Muscle layer of colon (tissue), 2 donors: Measurements from ENCODE around the gene RABL2A.
A peak's percentile ranks its signal among the peaks of the same experiment; 100 is the strongest.
"Not testable (repeated sequence)": the region's sequence is repeated elsewhere in the genome, so short reads cannot be mapped to it uniquely, and the experiment has no call there.

ENCODE experiments used
- H3K27ac ChIP-seq: one replicate; pipeline ENCODE4 v1.7.0; 2013; ENCODE audit warnings: low read depth, mild to moderate bottlenecking, low read length, moderate library complexity
- H3K27me3 ChIP-seq, 2 donors: one replicate each; pipeline ENCODE4 v1.7.0; 2013; ENCODE audit warnings: low read length in 2 of 2, mild to moderate bottlenecking in 2 of 2; ENCODE audit not compliant: insufficient read depth in 2 of 2, control insufficient read depth in 1 of 2
- H3K36me3 ChIP-seq: one replicate; pipeline ENCODE4 v1.7.0; 2013; ENCODE audit warnings: mild to moderate bottlenecking, low read length; ENCODE audit not compliant: insufficient read depth
- H3K4me1 ChIP-seq: one replicate; pipeline ENCODE4 v1.7.0; 2013; ENCODE audit warnings: mild to moderate bottlenecking, low read length; ENCODE audit not compliant: insufficient read depth
- H3K4me3 ChIP-seq, 2 donors: one replicate each; pipeline ENCODE4 v1.7.0; 2013; ENCODE audit warnings: low read length in 2 of 2, low read depth in 1 of 2, mild to moderate bottlenecking in 1 of 2, moderate library complexity in 1 of 2
- H3K9ac ChIP-seq: one replicate; pipeline ENCODE4 v1.7.0; 2013; ENCODE audit warnings: low read length
- H3K9me3 ChIP-seq: one replicate; pipeline ENCODE4 v1.7.0; 2013; ENCODE audit warnings: mild to moderate bottlenecking, low read length
- donor health status: abdominal sarcoma.
- donor health status: Adenocarcinoma of cecum.

Gene RABL2A

DNA sequence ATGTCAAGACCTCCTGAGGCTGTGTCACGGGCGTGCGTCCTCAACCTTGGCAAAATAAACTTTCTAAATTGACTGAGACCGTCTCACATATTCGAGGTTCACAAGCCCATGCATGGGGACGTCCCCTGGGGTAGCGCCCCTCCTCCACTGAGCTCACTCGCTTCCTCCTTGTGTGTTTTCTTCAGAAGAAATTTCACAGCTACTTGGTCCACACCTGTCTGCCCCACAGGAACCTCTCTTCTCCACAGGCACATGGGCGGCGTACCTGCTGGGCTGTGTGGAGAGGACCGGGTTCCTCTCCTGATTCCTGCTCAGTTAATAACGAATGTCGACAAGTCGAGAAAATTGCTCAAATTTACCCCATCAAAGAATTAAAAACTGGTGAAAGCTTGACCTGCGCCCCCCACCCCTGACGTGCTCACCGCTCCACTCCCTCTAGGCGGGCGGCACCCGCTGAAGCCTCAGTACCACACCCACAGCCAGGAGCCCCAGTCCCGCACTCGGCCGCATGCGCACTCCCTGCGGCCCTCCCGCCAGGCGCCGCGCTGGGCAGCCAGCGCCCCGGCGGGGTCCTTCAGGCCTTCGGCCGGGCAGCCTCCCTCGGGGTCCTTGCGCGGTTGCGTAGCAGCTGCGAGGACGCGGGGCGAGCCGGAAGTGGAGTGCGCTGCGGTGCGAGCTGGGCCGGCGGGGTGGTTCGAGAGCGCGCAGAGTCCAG, at the start of gene RABL2A:
Gene RABL2A, plus strand, starts transcription at position 651 of the 715 bp plus-strand sequence. CDS start 1,341 bp downstream, outside the sequence.
- not testable (repeated sequence) for H3K27me3 ChIP-seq, H3K27ac ChIP-seq, H3K9ac ChIP-seq, H3K9me3 ChIP-seq, H3K36me3 ChIP-seq, H3K4me1 ChIP-seq
- peak within 1 kb of the TSS; percentile 49 to 50 for H3K4me3 ChIP-seq

DNA sequence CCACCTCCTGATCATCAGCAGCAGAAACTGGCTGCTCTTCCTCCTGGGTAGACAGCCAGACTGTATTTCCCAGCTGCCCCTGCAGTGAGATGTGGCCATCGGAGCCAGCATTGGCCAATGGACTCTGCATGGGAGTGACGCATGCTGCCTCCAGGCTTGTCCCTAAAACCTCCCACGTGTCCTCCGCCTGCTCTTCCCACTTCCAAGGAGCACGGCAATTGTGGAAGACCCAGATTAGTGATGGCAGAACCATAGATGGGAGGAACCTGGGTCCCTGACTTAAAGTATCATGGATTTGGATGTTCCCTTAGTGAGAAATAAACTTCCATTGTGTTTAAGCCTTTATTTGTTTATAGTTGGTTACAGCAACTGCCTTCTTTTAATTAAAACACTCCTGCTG, 48.6 kb upstream of the RABL2A start:
- H3K4me1 ChIP-seq, H3K27me3 ChIP-seq, H3K9me3 ChIP-seq, H3K36me3 ChIP-seq, H3K9ac ChIP-seq, H3K4me3 ChIP-seq, H3K27ac ChIP-seq: not testable (repeated sequence)

- H3K9me3 ChIP-seq, H3K36me3 ChIP-seq, H3K27ac ChIP-seq, H3K4me3 ChIP-seq, H3K27me3 ChIP-seq, H3K4me1 ChIP-seq, H3K9ac ChIP-seq: not testable (repeated sequence)
Measured at GRCh38 chr2:113582473-113582872, 44.6 kb upstream of the RABL2A start.

DNA sequence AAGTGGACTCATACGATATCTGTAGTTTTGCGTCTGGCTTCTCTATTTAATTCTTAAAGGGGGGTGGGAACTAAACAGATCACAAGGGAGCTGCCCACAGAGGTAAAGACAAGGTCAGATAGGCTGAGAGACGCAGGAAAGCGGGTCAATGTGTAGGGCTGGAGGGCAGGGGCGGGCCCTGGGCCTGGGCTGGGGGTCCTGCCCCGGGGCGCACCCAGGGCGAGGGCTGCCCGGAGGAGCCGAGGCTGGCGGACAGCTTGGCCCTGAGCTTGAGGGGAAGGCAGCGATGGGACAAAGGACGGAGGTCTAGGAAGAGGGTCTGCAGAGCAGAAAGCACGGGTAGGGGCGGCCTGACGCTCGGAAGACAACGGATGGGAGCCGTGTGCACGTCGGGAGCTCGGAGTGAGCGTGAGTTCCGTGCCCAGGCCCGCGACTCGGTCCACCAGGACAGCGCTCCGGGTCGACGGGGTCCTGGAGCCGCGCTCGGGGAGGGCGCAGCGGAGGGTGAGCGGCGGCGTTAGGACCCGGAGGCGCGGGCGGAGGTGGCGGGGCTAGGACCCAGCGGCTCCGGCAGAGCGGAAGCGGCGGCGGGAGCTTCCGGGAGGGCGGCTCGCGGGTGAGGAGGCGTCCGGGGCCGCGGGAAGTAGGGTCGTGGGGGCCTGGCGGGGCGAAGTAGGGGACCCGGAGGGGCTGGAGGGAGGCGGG, 43.4 kb upstream of the RABL2A start:
- H3K9me3 ChIP-seq, H3K4me1 ChIP-seq, H3K27me3 ChIP-seq, H3K36me3 ChIP-seq, H3K9ac ChIP-seq: not testable (repeated sequence)
- peak overlapping the region; percentile 44 for H3K27ac ChIP-seq
- H3K4me3 ChIP-seq = peak overlapping the region; percentile 60 to 61

- H3K36me3 ChIP-seq, H3K27me3 ChIP-seq, H3K27ac ChIP-seq, H3K9ac ChIP-seq, H3K9me3 ChIP-seq, H3K4me1 ChIP-seq: not testable (repeated sequence)
- H3K4me3 ChIP-seq = peak overlapping the region in 1 of 2 donors; percentile 35
Measured at GRCh38 chr2:113584311-113585092, 42.6 kb upstream of the RABL2A start.

GRCh38 chr2:113587201-113587600, 39.9 kb upstream of the RABL2A start:
- not testable (repeated sequence) for H3K36me3 ChIP-seq, H3K4me1 ChIP-seq, H3K4me3 ChIP-seq, H3K27ac ChIP-seq, H3K9me3 ChIP-seq, H3K27me3 ChIP-seq, H3K9ac ChIP-seq

- H3K27me3 ChIP-seq, H3K4me1 ChIP-seq, H3K36me3 ChIP-seq, H3K9me3 ChIP-seq, H3K9ac ChIP-seq, H3K27ac ChIP-seq, H3K4me3 ChIP-seq: not testable (repeated sequence)
Measured at GRCh38 chr2:113589591-113589990, 37.5 kb upstream of the RABL2A start.

- not testable (repeated sequence) for H3K27ac ChIP-seq, H3K9me3 ChIP-seq, H3K4me1 ChIP-seq, H3K36me3 ChIP-seq, H3K4me3 ChIP-seq, H3K27me3 ChIP-seq, H3K9ac ChIP-seq
Measured at GRCh38 chr2:113591926-113592325, 35.1 kb upstream of the RABL2A start.

GRCh38 chr2:113593280-113593679, 33.8 kb upstream of the RABL2A start:
- not testable (repeated sequence) for H3K27ac ChIP-seq, H3K36me3 ChIP-seq, H3K9ac ChIP-seq, H3K4me1 ChIP-seq, H3K9me3 ChIP-seq, H3K27me3 ChIP-seq, H3K4me3 ChIP-seq

DNA sequence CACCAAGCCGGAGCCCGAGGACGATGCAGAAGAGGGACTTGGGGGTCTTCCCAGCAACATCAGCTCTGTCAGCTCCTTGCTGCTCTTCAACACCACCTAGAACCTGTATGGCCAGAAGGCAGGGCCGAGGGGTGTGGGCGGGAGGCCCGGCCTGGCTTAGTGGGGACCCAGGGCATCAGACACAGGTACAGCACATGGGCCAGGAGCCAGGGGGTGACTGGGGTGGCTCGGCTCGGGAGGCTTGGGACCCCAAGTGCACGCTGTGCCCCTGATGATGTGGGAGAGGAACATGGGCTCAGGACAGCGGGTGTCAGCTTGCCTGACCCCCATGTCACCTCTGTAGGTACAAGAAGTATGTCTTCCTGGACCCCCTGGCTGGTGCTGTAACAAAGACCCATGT, 31.3 kb upstream of the RABL2A start:
- H3K36me3 ChIP-seq, H3K9ac ChIP-seq, H3K27ac ChIP-seq, H3K4me1 ChIP-seq, H3K4me3 ChIP-seq, H3K9me3 ChIP-seq, H3K27me3 ChIP-seq: not testable (repeated sequence)

DNA sequence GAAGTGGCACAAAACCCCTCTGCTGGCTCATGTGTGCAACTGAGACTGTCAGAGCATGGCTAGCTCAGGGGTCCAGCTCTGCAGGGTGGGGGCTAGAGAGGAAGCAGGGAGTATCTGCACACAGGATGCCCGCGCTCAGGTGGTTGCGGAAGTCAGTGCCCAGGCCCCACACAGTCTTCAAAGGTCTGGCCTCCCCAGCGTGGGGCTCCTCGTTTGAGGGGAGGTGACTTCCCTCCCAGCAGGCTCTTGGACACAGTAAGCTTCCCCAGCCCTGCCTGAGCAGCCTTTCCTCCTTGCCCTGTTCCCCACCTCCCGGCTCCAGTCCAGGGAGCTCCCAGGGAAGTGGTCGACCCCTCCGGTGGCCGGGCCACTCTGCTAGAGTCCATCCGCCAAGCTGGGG, 29.9 kb upstream of the RABL2A start:
- H3K4me1 ChIP-seq, H3K4me3 ChIP-seq, H3K9me3 ChIP-seq, H3K9ac ChIP-seq, H3K36me3 ChIP-seq, H3K27me3 ChIP-seq, H3K27ac ChIP-seq: not testable (repeated sequence)
